DMS53 (cell line): Measurements from ENCODE around the gene BCL2A1.

ENCODE experiments used
- DNase-seq: peaks from one replicate; lab custom pipeline; 2025; lab: John Stamatoyannopoulos, UW

The BCL2A1 gene

DNA sequence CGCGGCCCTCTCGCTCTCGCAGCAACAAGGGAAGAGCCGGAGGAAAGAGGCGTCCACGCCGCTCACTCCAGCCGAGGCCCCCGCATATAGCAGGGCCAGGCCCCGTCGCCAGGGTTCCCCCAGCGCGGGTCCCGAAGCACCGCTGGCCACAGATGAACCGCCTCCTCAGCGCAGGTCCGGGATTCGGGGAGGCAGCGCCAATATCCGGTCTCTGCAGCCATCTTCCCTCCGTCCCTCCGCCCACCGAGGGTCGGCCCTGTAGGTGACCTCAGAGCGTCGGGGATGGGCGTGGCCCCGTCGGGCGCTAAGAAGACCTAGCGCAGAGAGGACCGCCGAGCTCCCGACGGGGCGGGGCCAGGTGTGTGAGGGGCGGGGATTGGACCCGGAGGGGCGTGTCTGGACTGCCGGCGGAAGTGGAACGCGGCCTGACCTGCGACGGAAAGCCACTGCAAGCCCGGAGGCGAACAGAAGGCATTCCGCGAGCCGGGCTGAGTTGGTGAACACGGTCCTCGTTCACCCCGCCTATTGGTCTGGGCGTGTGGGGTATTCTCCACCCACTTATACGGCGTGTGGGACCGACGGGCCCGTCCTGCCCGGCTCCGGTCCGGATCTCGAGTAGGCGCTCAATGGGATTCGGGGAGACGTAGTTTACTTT lies 47.4 kb downstream of the BCL2A1 start:
- DNase-seq, result peak; percentile 97

DNA sequence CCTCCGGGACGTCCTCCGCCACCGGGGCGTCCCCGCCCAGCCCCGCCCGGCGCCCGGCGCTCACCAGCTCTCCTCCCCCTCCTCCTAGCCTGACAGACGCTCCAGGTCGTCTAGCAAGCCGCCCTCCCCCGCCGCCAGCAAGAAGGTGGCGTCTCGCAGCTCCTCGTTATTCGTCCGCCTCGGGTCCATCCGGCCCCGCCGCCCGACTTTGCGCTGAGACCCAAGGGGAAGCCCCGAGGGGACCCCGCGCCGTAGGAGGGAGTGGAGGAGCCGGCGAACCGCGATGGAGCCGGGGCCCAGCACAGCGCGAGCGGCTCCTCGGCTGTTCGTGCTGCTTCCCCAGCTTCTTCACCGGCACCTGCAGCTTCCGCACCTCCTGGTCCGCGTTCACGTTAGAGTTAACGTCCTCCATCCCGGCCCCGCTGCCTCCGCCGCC lies 47.9 kb downstream of the BCL2A1 start:
- DNase-seq, result peak; percentile 80

DNA sequence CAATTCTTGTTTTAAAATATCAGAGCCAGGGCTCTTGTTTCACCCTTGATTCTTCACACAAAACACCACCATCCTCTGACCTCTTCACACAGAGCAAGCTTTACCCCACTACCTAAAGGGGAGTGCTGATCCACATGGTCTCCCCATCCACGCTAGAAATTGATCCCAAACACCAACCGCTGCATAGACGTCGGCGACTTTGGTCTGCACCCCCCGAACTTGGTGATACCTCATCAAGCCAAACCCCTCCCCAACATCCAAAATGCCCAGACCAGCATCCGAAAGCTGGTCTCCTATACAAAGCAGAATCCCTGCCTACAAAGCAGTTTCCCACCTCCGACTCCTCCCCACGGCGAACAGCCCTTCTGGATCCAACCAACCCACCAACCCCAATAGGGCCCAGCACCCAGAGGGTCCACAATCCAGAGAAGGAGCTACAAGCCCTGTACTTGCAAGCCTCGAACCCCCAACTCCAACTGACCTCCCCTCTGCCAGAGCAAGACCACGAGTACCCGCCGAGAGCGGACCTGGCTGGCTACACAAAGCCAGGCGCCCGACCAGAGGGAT lies 48.4 kb downstream of the BCL2A1 start:
- DNase-seq, result no peak

DNA sequence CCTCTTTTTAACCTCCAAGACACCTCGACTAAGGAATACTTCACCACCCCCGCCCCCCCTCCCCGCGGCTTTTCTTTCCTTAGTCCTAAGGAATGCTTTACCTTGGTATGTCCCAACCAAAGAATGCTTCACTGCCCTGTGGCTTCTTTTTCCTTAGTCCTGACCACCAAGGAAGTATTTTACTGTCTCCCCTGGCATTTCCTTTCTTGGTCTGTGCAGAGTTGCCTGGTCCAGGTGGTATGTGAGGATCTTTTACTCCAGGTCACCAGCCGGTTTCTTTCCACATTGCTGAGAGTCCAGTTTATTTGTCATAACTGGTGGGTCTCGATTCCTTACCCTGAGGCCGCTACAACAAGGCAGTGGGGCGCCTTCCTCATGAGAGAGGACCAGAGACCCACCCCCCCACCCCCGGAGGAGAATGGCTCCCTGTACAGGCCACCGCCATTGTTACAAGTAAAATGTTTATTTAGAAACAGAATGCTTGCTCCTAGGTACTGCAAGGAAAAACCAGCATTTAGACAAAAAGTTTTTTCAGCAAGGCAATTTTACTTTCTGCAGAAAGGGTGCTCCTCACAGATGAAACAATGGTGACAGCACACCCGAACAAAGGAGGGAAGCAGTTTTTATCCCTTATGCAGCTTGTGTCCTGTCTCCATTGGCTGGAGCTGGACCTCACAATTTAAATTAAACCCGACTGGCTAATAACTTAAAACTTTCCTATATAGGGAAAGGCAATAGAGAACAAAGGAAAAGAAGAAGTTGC lies 51.1 kb downstream of the BCL2A1 start:
- DNase-seq, result no peak

DNA sequence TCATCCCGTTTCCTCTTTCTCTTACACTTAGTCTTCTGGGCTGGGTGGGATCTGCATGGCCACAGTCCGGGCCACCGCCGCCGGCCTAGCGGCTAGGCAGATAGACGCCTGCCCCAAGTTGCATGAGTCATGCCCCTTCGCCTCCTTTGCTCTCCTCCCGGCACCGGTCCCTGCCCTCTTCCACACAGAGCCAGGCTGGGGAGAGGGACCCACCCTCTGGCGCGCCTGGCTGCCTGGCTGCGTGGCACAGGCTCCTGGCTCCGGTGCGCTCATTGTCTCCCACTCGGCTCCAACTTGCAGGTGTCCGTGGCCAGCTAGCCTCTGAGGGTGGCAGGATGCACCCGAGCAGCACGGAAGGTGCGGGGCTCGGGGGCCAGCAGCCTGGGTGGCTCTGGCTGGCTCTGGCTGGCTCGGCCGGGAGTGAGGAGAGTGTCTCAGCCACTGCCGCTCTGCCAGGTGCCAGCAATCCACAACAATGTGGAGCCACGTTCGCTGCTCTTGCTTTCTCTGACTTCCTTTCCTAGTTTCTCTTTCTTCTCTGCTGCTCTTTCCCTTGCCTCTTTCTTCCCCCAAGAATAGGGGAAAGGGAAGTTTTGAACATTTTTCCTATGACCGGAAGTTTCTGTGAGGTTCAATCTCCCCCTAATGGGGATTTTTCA lies 51.8 kb downstream of the BCL2A1 start:
- no peak for DNase-seq

DNA sequence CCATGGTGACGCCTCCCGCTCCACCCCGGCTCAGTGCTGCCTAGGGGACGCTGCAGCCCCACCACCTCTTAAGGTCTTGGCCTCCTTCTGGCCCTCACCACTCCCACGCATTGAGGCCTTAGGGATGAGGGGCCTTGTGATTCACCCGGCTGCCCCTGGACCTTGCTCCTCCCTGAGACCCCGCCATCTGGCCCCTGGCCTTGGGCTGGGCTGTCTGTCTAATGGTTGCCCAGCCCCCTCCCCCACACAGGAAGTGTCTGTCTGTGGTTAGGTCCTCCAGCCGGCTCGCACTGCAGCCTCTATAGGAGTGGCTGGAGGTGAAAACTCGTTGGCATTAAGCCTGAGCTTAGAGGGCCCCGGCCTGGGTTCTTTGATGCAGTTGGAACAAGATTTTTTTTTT lies 52.7 kb downstream of the BCL2A1 start:
- no peak for DNase-seq

DNA sequence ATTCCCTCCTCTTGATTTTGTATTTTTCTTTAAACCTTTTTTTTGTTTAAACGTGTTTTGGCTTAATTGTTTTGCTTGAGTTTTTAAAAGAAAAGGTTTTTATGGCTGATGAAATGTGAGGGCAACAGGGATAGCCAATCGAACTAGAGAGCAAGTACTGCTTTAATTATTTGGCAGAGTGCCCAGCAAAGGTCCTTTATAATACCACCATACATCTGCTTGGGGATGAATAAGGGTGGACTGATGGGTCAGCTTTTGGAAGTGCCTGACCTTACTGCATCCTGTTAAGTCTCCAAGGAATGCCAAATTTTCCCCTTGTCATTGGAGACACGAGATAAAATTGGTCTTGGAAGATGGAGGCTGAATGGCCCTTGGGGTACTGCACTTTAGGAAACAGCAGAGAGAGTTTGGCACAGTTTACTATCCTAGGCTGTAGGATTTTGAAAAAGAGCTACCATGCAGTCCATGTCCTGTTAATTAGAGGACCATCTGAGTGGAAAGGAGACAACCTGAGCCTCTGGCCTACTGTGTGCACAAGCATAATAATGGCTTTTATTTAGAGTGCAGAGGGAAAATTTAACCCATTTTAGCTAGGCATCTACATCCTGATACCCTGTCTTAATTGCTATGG lies 54.4 kb downstream of the BCL2A1 start:
- peak; percentile 11 for DNase-seq

DNA sequence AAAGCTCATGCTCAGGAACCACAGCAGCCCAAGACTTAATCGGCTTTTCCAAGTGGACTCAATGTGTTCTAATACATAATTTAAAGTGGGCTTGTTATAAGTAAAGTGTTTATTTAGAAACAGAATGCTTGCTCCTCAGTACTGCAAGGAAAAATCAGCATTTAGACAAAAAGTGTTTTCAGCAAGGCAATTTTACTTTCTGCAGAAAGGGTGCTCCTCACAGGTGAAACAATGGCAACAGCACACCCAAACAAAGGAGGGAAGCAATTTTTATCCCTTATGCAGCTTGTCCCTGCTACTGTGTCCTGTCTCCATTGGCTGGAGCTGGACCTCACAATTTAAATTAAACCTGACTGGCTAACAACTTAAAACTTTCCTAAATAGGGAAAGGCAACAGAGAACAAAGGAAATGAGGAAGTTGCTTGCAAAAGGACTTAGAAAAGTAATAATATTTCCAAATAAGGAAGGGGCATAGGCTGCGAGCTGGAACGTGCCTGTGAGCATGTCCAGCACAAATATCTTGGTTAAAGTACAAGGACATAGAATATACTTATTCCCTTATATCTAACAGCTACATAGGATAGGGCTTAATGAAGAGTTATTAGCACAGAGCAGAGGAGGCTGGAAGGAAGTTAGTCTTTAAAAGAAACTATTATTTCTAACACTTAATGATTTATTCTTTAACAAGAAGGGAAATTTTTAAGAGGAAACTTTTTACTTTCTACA lies 55.1 kb downstream of the BCL2A1 start:
- DNase-seq, result peak; percentile 2

DNA sequence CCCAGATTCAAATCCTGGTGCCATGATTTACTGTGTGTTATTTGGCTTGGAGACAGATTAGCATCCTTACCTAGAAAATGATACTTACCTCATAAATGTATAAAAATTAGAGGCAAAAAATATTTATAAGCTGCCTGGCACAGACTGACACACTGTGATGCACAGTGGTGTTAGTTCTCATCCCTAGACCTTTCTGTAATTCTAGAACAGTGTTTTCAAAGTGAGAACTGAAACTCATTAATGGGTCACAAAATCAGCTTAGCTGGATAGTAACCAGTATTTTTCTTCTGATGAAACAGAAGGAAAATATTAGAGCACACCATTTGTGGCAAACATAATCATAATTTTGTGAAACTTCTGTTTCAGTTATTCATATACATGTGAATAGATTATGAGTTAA lies 56.3 kb downstream of the BCL2A1 start:
- no peak for DNase-seq
